ENCODE results near the gene CTU2.

DNA sequence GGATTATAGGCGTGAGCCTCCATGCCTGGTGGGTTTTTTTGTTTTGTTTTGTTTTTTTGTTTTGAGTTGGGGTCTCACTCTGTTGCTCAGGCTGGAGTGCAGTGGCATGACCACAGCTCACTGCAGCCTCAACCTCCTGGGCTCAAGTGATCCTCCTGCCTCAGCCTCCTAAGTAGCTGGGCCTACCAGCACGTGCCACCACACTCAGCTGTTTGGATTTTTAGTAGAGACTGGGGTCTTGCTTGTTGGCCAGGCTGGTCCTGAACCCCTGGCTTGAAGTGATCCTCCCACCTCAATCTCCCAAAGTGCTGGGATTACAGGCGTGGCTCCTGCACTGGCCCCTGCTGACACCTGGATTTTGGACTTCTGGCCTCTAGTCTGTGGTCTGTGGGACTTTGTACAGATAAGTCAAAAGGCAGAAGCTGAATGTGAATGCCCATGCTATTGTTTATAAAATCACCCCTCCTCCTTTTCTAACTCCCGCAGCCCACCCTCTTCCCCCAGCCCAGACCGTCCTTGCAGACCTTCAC is 25.7 kb upstream of the CTU2 start:
- no peak for TF ChIP-seq CTCF (optimal IDR thresholded peaks at IDR 0.05 in 1 of 3, IDR thresholded peaks at IDR 0.05 in 1 of 3, conservative IDR thresholded peaks at IDR 0.05 in 1 of 3; ENCODE audit: extremely low read depth in 1 of 3, insufficient read depth in 2 of 3, low read length in 3 of 3)
- no peak for TF ChIP-seq EZH2 (IDR thresholded peaks at IDR 0.05; ENCODE audit: low read length)

All from keratinocyte (primary cell).